Astrocyte (in vitro differentiated cells and primary cell): ENCODE measurements around the gene SENP3.

Experiments used
- EZH2 ChIP-seq: IDR thresholded peaks from 2 replicates; pipeline ENCODE4 v1.6.1; 2012; ENCODE audit warnings: mild to moderate bottlenecking, low read length, inconsistent platforms; ENCODE audit not compliant: insufficient read depth
- TF ChIP-seq, protein P1 (sequence below): IDR thresholded peaks from 2 replicates; pipeline ENCODE4 v1.5.1; 2011; ENCODE audit warnings: low read depth, mild to moderate bottlenecking, inconsistent platforms, low read length, moderate library complexity; ENCODE audit not compliant: insufficient read depth

DNA sequence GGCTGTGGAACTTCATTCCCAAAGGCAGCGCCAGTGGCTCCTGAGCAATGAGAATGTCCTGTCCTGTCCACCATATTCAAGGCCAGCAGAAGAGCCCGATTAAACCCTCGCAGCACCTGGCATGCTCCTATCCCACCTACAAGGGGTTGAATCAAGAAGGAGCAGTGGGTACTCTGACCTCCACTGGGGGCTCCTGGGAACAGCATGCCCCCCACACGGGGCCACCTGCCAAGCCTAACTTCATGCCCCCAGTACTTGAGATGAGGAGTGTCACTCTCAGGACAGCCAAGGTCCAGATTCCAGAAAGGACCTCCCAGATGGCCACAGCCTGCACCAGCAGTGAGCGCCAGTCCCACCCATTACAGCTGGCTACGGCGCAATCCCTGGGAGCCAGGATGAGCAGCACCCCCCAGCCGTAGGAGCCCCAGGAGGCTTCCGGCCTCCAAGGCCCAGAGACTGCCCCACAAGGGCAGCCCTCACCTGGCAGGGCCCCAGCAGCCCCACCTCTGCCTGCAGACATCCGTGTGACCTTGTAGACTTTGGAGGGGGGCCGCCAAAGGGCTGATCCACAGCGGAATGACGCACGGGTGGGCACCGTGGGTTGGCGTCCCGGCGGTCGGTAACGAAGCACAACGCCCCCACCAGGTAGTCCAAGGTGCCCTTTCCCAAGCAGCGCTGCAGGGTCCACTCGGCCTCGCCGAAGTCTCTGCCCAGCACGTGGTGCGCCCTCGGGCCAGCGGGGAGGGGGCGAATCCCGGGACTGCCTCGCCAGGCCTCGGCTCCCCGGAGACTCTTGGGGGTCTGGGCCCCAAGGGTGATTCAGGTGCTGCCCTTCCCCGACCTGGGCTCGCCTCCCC lies 20.9 kb downstream of the SENP3 start:
- TF ChIP-seq, protein P1, sequence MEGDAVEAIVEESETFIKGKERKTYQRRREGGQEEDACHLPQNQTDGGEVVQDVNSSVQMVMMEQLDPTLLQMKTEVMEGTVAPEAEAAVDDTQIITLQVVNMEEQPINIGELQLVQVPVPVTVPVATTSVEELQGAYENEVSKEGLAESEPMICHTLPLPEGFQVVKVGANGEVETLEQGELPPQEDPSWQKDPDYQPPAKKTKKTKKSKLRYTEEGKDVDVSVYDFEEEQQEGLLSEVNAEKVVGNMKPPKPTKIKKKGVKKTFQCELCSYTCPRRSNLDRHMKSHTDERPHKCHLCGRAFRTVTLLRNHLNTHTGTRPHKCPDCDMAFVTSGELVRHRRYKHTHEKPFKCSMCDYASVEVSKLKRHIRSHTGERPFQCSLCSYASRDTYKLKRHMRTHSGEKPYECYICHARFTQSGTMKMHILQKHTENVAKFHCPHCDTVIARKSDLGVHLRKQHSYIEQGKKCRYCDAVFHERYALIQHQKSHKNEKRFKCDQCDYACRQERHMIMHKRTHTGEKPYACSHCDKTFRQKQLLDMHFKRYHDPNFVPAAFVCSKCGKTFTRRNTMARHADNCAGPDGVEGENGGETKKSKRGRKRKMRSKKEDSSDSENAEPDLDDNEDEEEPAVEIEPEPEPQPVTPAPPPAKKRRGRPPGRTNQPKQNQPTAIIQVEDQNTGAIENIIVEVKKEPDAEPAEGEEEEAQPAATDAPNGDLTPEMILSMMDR, result no peak
- TF ChIP-seq EZH2, result no peak
